GM21515 (cell line): ENCODE measurements around the gene CDH4.

ENCODE experiments used
- ATAC-seq: cut with Tn5 transposase; IDR thresholded peaks from one replicate; pipeline ENCODE4 v1.9.1; 2021; ENCODE audit not compliant: unreplicated experiment

The CDH4 gene

DNA sequence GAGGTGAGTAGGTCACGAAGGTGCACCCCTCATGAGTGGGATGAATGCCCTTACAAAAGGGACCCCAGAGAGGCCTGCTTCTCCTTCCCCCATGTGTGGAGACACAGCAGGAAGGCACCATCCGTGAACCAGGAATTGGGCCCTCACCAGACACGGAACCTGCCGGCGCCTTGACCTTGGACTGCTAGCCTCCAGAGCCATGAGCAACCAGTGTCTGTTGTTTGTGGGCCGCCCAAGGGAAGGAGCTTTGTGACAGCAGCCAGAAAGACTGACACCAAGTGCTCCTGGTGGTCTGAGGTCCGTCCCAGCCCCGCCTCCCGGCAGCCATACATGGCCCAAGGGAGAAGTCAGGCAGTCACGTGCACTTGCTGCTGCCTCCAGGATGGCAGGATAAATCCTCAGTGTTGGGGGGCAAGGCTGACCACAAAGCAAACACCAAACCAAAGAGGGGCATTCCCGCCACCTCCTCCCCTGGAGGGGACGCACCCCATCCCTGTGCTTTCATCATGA is 29.3 kb downstream of the CDH4 start:
- no peak for ATAC-seq

DNA sequence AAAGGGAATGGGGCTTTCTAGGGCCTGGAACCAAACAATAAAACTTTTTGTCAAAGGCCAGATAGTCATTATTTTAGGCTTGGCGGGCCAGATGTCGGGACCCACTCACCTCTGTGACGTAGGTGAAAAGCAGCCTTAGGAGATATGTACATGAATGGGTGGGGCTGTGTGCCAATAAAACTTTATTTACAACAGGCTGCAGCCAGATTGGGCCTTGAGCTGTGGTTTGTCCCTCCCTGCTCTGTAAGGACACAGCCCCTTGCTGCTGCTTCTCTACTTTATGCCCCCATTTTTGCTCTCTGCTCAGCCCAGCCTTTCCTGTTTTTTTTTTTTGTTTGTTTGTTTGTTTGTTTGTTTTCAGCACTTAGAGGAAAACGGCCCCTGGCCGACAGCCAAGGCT is 32.7 kb downstream of the CDH4 start:
- ATAC-seq = no peak

DNA sequence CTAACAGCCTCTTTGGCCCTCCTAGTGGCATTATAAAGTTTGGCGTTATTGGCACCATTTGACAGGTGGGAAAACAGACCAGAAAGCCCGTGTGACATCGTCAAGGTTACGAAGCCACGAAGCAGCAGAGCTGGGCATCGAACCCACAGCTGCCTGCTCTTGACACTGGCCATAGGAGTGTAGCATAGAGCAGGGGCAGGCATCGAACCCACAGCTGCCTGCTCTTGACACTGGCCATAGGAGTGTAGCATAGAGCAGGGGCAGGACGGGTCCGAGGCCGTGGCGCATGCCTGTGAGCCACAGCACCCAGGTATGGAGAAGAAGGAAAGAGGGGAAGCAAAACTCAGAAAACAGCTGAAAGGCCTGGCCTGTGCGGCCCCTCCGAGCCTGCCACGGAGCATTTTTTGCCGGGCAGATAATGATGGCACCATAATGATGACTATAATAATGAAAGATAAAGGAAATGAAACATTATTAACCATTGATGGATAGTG is 33.1 kb downstream of the CDH4 start:
- no peak for ATAC-seq

- no peak for ATAC-seq
Measured at GRCh38 chr20:61285691-61286090, 33.6 kb downstream of the CDH4 start.

DNA sequence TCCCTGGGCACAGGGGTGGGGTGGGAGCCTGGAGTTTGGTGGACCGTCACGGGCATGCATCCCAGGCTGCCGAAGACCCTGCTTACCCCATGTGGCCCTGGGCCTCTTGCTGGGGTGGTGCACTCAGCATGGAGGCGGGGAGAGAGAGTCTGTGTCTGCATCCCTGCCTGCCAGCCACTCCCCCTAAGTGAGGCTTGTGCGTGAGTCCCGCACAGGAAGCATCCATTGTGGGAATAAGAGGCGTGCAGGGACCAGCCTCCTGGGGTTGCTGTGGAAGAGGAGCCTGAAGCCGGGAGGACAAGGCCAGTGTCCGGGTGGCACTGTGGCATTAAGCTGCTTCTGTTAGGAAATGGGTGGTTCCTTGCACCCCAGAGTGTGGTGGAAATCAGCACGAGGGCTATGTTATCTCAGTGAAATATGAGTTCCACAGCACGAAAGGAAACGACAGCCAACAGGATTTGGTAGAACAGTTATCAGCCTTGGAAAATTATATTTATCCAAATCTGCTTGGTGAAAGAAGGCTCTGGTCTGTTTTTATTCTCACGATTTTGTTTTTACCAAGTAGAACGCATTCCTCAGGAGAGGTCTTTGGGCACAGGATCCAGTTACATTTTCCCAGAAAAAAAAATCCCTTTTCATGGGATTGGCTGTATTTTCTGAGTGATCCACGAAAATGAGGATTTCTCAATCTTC is 35.7 kb downstream of the CDH4 start:
- ATAC-seq = no peak

DNA sequence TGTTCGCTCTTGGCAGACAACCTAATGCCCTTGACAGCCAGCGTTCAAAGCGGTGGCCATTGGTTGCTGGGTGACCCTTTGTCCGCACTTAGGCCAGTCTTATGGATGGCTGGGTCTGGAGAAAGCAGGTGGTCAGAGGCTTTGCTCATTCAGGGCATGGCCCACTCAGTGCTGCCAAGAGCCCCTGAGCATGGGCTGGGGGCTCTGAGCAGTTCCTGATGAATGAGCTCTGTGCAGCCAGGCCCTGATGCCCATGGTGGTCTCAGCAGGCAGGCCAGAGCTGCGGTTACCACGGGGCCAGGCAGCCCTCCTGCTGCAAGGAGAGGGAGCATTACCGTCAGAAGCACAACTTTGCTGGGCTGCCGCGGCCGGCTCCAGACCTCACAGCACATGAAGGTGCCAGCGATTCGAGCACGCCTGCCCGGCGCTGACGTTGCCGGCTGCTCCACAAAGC is 36.3 kb downstream of the CDH4 start:
- no peak for ATAC-seq

GRCh38 chr20:61289166-61289565 is 37.1 kb downstream of the CDH4 start:
- no peak for ATAC-seq

DNA sequence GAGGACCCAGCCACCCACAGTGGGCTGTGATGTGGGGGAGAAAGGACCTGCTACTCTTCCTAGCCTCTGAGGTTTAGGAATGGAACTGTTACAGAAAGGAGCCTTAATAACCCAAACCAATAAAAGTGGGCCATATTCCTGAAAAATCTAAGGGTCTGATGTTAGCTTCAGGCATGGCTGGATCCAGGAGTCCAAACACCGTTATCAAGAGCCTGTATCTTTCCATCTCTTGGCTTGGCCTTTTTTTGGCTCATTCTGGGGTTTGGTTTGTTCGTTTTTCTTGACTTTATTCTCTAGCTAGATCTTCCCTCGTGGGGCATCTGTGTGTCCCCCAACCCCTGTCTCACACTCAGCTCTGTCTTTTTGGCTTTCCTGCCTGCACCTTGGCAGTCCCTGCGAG is 38.7 kb downstream of the CDH4 start:
- ATAC-seq = no peak

GRCh38 chr20:61291166-61291829 is 39.2 kb downstream of the CDH4 start:
- no peak for ATAC-seq

DNA sequence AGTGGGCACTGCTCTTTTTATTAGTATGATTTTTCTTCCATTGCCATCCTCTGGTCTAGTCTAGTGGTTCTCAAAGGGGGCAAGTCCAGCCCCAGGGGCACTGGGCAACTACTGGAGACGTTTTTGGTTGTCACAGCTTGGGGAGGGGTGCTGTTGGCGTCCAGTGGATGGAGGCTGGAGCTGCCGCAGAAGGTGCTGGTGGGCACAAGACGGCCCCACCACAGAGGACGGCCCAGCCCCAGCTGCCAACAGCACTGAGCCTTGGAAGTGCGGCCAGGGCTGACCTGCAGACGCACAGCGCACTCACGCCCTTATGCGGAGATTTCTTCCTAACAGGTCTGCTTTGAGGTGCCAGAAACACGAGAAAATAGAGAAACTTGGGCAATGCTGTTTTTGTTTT is 40.3 kb downstream of the CDH4 start:
- no peak for ATAC-seq

- no peak for ATAC-seq
Measured at GRCh38 chr20:61292821-61293612, 41.0 kb downstream of the CDH4 start.

DNA sequence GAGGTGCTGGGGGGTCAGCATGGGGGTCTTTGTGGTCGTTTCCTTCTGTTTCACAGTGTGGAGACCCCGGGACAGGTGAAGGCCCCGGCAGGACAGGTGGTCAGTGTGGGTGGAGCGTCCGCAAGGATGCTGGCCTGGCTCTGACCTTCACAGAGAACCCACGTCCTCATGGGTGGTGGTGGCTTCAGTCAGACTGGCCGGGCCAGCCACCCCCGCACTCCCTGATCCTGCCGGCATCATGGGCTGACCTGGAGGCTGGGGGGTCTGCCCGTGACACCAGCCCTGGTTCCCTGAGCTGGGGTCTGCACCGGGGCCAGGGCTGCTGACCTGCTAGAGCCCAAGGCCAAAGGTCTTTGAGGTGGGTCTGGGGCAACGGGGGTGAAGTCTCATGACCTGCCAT is 41.9 kb downstream of the CDH4 start:
- ATAC-seq = no peak

GRCh38 chr20:61295249-61295648 is 43.2 kb downstream of the CDH4 start:
- no peak for ATAC-seq

DNA sequence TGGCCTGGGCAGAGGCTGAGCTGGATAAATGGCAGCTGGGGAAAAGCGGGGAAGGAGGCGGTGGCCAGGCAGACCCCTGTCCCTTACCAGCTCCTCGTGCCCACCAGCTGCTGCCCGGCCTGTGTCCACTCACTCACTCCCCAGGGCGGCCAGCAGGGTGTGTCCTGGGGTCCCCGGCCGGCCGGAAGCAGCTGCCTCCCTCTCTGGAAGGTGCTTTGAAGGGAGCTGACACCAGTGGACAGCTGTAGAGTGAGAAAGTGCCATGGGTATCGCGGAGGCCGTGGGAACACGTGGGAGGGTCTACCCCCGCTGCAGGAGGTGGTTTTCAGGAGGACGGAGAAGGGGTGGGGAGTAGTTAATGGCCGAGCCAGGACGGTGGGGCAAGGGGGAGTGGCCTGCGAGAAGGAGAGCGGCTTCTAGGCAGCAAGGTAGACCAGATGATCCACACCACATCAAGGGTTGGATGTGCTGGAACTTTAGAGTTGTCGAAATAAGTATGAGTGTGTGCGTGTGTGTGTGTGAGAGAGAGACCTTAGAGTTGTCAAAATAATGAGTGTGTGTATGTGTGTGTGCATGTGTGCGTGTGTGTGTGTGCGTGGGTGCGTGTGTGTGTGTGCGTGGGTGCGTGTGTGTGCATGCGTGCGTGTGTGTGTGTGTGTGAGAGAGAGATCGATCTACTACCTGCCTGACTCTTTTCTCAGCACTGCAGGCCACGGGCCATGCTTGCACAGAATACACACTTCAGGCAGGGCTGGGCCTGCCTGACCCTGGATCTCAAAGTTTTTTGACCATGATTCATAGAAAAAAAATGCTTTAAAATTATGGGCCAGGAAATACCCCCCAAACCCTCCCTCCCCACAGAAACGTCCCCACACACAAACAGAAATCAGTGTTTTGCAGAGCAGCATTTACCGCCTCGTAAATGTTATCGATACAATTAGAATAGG is 43.9 kb downstream of the CDH4 start:
- no peak for ATAC-seq

GRCh38 chr20:61296629-61297019 is 44.6 kb downstream of the CDH4 start:
- ATAC-seq = no peak

- no peak for ATAC-seq
Measured at GRCh38 chr20:61297491-61297890, 45.4 kb downstream of the CDH4 start.

- ATAC-seq = no peak
Measured at GRCh38 chr20:61297986-61298385, 45.9 kb downstream of the CDH4 start.

- no peak for ATAC-seq
Measured at GRCh38 chr20:61298661-61299060, 46.6 kb downstream of the CDH4 start.

- no peak for ATAC-seq
Measured at GRCh38 chr20:61299104-61299503, 47.0 kb downstream of the CDH4 start.

- no peak for ATAC-seq
Measured at GRCh38 chr20:61299618-61300017, 47.6 kb downstream of the CDH4 start.

- no peak for ATAC-seq
Measured at GRCh38 chr20:61300293-61300692, 48.2 kb downstream of the CDH4 start.
